ENCODE measurements around the gene STX17. TPM values are rescaled to one million over a fixed set of nuclear protein-coding genes. Genes with fewer than 3 reads are reported as not detected.

The STX17 gene
- polyA plus RNA-seq, 4 donors, result 24.4 to 32.9 (median 30.8) TPM

Other genes with a start within 250 kb of the STX17 start
- gene NR4A3, start 84.8 kb upstream of the STX17 start, polyA plus RNA-seq (ENCODE audit: insufficient read length in 4 of 4), result 1 to 10 TPM in 2 of 4 donors, under 1 TPM in 2; 0.50 to 2.9 (median 0.95) TPM
- 10 to 100 TPM; 33.7 to 45.6 (median 40.4) TPM for gene ERP44, start 192.3 kb downstream of the STX17 start, polyA plus RNA-seq (ENCODE audit: insufficient read length in 4 of 4)
- gene INVS, start 192.6 kb downstream of the STX17 start, polyA plus RNA-seq (ENCODE audit: insufficient read length in 4 of 4), result 10 to 100 TPM; 14.2 to 23.1 (median 16.8) TPM

Data from left renal pelvis (tissue), 4 donors.